ENCODE results near the gene GTF2H4.

The GTF2H4 gene

GRCh38 chr6:30944051-30944450 is 36.0 kb downstream of the GTF2H4 start:
- TF ChIP-seq, protein P1, sequence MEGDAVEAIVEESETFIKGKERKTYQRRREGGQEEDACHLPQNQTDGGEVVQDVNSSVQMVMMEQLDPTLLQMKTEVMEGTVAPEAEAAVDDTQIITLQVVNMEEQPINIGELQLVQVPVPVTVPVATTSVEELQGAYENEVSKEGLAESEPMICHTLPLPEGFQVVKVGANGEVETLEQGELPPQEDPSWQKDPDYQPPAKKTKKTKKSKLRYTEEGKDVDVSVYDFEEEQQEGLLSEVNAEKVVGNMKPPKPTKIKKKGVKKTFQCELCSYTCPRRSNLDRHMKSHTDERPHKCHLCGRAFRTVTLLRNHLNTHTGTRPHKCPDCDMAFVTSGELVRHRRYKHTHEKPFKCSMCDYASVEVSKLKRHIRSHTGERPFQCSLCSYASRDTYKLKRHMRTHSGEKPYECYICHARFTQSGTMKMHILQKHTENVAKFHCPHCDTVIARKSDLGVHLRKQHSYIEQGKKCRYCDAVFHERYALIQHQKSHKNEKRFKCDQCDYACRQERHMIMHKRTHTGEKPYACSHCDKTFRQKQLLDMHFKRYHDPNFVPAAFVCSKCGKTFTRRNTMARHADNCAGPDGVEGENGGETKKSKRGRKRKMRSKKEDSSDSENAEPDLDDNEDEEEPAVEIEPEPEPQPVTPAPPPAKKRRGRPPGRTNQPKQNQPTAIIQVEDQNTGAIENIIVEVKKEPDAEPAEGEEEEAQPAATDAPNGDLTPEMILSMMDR (IDR thresholded peaks at IDR 0.05; ENCODE audit: low read depth, low read length), result no peak
- no peak for DNase-seq (ENCODE audit: extremely low read depth, low read depth)

GRCh38 chr6:30945281-30945680 is 37.3 kb downstream of the GTF2H4 start:
- no peak for DNase-seq (ENCODE audit: extremely low read depth, low read depth)
- TF ChIP-seq, protein P1 (IDR thresholded peaks at IDR 0.05; ENCODE audit: low read depth, low read length), result no peak

DNA sequence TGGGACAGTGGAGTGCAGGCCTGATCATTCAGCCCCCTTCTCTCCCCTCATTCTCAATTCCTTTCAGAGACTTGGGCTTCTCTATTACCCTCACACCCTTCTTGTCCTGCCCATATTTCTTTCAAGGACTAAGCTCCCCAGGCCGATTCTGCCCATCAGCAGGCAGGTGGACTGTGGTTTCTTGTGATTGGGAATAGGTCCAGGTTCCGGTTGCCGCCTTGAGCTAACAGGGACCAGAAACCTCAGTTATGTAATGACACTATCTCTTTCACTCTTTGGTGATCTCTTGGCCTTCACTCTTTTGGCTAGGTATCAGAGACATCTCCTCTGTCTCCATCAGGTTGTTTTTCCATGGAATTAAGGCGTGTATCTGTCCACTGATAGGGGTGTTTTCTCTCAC is 39.2 kb downstream of the GTF2H4 start:
- TF ChIP-seq, protein P1 (IDR thresholded peaks at IDR 0.05; ENCODE audit: low read depth, low read length), result no peak
- DNase-seq (ENCODE audit: extremely low read depth, low read depth), result no peak

GRCh38 chr6:30948811-30949210 is 40.8 kb downstream of the GTF2H4 start:
- DNase-seq (ENCODE audit: extremely low read depth, low read depth), result no peak
- TF ChIP-seq, protein P1 (IDR thresholded peaks at IDR 0.05; ENCODE audit: low read depth, low read length), result no peak

GRCh38 chr6:30951907-30952469 is 44.0 kb downstream of the GTF2H4 start:
- TF ChIP-seq, protein P1 (IDR thresholded peaks at IDR 0.05; ENCODE audit: low read depth, low read length), result no peak
- no peak for DNase-seq (ENCODE audit: extremely low read depth, low read depth)

DNA sequence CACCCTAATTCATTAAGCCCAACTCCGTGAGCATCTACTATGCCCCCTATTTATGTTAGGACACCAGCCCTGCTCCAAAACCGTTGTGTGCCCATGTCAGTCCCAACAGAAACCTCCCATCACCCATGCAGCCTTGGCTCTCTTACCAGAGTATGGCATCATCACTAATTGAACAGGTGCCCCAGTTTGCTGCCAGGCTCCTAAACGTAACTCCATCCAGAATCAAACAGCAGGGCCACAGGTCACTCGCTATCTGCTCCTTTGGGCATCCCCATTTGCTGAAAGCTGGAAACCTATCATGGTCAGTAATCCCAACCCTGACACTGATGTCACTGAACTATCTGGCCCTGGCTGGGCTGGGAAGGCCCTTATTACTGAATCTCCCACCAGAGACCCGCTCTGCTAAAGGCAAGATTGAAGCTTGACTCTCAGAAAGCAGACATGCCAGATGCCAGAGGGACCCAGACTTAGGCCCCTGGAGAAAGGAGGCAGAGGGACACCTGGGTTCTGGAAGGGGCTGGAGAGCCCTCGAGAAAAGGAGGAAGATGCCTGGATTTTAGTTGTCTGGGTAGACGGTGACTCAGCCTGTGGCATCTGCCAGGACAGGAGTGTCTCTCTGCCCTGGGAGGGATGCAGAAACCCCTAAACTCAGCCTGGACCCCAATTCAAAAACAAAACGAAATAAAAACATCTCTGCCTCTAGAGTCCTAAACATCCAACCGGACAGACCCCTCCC is 46.8 kb downstream of the GTF2H4 start:
- no peak for DNase-seq (ENCODE audit: extremely low read depth, low read depth)
- TF ChIP-seq, protein P1 (IDR thresholded peaks at IDR 0.05; ENCODE audit: low read depth, low read length), result no peak

DNA sequence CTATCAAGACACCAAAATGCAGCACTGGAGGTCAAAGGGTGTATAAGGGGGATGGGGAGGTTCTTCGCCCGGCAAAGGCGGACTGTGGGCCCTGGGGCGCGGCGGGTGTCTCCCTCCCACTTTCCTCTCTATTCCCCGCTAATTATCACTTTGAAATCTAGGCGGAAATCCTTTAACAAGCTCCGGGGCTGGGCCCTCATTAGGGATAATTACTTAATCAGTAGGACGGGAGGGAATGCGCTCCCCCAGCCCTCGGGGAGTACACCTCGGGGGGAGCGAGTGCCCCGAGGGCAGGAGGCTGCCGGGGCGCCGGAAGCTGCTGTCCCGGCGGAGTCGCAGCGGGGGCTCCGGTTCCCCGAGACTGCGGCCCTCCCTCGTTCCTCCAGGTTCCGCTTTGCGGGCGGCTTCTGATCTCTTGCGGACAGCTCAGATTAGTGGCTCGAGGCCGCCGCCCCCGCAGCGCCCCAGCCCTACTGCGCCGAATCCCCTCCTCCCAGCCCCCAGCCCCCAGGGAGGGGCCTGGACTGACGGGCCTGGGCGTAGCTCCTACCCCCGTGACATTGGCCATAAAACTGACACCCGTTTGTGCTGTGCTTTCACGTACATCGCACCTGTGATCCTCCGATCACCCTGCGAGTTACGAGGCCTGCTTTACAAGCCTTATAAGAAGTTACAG is 47.5 kb downstream of the GTF2H4 start:
- DNase-seq (ENCODE audit: extremely low read depth, low read depth), result no peak
- TF ChIP-seq, protein P1 (IDR thresholded peaks at IDR 0.05; ENCODE audit: low read depth, low read length), result no peak
